HG03521 (cell line): ENCODE results near the gene EIF4H.
"Not testable (repeated sequence)": the region's sequence is repeated elsewhere in the genome, so short reads cannot be mapped to it uniquely, and the experiment has no call there.

Experiments
- ATAC-seq: cut with Tn5 transposase; IDR thresholded peaks from one replicate; pipeline ENCODE4 v1.9.1; 2021; ENCODE audit warnings: mild to moderate bottlenecking, moderate library complexity; ENCODE audit not compliant: unreplicated experiment

EIF4H gene

DNA sequence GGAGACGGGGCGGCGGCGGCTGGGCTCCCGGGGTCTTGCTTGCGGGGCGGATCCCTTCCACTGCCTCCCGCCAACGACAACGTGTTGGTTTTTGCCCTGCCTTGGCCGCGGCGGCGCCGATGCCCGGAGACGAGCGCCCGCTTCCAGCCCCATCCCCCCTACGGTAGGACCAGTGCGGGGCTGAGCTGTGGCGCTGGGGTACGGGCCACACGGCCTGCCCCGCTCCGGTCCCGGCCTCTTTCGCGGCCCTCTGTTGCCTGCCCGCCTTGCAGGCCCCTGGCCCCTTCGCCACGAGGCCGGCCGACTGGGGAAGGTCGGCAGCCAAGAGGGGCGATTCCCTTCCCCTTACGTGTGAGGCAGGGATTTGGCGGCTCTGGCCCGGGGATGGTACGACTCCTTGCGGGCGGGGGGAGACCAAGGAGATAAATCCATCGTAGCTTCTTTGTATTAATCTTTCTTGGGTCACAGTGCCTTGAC, 488 bp downstream of the EIF4H start:
- peak; percentile 33 for ATAC-seq

GRCh38 chr7:74175340-74175739, 1.2 kb downstream of the EIF4H start:
- no peak for ATAC-seq

- ATAC-seq: no peak
Observed at GRCh38 chr7:74176555-74176954, 2.4 kb downstream of the EIF4H start.

DNA sequence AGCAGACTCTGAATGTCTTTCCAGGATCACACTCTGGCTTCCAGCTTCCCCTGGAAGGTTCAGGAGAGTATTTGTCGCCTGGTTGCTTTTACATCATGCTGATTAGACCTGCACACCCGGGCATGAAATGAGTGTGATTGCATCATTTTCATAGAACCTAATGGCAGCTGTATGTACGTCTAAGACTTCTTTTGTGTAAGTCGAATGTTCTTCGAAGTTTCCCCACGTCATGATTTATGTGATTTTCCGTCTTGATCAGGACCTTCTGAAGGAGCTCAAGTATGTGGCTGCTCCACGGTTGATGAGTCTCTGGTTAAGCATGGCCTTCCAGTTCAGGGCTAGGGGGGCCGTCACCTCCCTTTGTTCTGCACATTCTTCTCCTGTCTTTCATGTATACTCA, 4.5 kb downstream of the EIF4H start:
- ATAC-seq: no peak

DNA sequence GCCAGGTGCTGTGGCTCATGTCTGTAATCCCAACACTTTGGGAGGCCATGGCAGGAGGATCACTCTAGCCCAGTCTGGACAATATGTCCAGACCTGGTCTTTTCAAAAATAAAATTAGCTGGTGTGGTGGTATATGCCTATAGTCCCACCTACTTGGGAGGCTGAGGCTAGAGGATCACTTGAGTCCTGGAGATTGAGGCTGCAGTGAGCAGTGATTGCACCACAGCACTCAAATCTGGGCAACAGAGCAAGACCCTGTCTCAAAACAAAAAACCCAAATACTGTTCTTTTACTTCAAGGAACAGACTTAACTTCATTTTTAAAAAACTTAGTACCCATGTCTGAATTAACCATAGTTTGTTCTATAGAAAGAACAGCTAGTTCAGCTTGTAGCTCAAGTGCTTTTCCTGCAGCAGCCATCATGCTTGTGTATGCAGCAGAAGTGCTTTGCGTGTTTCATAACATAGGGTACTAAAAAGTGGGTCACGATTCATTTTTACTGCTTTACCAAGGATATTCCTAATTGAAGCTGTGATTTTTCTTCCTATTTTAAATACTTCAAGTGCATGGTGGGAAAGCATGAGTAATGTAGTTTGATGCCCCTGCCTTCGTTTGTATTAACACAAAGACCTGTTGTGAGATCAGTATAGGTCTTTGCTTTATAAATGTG, 5.9 kb downstream of the EIF4H start:
- no peak for ATAC-seq

- ATAC-seq: no peak
Observed at GRCh38 chr7:74180866-74181265, 6.7 kb downstream of the EIF4H start.

GRCh38 chr7:74181821-74182220, 7.7 kb downstream of the EIF4H start:
- no peak for ATAC-seq

GRCh38 chr7:74182453-74183090, 8.4 kb downstream of the EIF4H start:
- ATAC-seq: no peak

GRCh38 chr7:74183142-74183541, 9.0 kb downstream of the EIF4H start:
- ATAC-seq: no peak

DNA sequence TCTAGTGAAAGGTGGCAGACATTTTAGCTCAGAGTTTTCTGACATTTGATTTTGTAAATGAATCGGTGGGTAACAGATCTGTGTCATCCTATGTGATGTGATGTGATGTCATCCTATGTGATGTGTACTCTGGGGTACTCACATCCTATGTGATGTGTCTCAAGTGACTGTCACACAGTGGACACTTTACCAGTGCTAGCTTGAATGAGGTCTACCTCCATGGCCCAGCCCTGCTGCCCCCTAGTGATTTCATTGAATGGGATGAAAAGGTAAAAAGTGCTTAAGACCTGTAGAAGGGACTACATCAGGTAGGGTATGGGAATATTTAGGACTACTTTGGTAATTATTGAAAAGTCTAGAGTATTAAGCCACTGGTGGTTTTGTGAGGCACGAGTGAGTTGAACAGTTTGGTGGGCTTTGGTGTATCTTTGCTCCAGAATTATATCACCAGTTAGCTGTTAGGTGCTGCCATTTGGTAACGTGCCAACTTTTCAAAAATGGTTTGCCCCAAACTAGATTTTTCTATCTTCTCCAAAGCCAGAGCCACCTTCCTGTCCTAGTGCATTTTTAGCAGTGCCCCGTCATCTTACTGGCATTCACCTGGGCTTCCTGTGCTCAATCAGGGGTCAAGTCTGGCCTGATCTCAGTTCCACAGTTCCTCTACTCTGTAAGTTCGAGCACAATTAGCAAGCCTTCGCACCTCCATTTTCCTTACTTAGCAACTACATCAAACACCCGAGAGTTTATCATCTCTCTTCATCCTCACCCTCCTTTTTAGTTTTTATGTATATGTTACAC, 9.7 kb downstream of the EIF4H start:
- ATAC-seq: no peak

DNA sequence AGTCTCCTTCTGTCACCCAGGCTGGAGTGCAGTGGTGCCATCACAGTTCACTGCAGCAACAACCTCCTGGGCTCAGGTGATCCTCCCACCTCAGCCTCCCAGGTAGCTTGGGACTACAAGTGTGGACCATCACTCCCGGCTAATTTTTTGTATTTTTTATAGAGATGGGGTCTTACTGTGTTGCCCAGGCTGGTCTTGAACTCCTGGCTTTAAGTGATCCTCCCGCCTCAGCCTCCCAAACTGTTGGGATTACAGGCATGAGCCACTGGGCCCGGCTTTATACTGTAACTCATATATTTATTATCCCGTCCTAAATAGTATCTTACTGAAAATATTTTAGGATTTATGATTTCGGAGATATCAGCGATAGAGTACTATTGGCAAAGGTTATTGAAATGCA, 10.9 kb downstream of the EIF4H start:
- no peak for ATAC-seq

GRCh38 chr7:74185636-74186035, 11.5 kb downstream of the EIF4H start:
- no peak for ATAC-seq

- ATAC-seq: no peak
Observed at GRCh38 chr7:74187915-74188675, 13.9 kb downstream of the EIF4H start.

GRCh38 chr7:74190259-74190658, 16.1 kb downstream of the EIF4H start:
- ATAC-seq: no peak

GRCh38 chr7:74191231-74191630, 17.1 kb downstream of the EIF4H start:
- no peak for ATAC-seq

- no peak for ATAC-seq
Observed at GRCh38 chr7:74193054-74193453, 18.9 kb downstream of the EIF4H start.

- no peak for ATAC-seq
Observed at GRCh38 chr7:74193913-74194312, 19.8 kb downstream of the EIF4H start.

GRCh38 chr7:74194686-74195085, 20.5 kb downstream of the EIF4H start:
- no peak for ATAC-seq

DNA sequence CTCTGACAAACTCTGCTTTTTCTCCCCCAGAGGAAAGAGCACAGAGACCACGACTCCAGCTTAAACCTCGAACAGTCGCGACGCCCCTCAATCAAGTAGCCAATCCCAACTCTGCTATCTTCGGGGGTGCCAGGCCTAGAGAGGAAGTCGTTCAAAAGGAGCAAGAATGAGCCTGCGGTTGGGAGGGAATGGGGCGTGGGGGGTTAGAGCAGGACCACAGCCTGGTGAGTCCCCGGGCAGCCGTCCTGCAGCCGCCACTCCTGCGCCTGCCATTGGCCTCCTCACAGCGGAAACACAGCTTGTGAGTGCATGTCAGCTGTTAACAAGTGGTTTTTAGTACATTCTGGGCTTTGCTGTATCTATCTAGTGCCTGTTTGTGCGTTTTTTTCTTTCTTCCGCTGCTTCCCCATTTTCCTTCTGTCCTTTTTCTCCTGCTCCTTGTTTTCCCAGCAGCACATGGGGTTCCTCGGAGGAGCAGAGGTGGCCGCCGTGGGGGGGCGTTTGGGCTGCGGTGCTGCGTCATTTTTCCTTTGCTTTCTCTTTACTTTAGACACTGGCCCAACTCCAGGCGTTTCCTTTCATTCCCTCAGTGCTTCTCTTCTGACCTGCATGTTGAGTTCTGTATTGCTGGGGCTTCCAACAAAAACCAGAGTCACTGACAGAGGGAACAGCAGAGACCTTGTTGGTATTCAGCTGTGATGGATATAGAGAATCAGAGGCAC, 21.1 kb downstream of the EIF4H start:
- ATAC-seq: not testable (repeated sequence)

DNA sequence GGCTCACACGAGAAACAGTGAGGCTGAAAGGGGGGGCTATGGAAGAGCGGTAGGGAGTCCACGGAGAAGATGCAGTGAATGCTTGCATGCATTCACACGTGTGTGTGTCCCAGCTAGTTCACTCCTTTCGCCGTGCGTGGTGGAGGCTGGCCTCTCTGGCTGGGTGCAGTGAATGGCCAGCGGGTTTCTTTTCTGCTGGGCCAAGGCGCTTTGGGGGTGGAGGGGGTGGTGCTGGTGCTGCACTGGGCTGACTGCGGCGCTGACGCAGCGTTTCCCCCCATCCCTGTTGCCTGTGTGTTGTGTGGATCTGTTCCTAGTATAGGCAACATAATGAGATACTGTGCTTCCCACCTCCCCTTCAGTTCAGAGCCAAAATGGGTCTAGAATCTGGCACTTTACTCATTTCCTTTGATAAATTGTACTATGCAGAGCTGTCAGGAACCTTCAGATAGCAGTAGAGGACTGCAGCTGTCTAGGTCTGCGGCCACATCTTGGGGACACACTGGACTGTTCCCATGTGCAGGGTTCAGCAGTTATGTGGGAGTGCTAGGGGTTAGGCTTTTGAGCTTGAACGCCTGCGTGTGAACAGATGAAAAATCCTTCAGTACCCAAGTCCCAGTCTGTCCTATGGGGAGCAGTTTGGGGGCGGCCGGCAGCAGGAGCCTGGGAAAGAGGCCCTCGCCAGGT, 22.0 kb downstream of the EIF4H start:
- not testable (repeated sequence) for ATAC-seq
